ENCODE results near the gene PHLDB3. TPM values are rescaled to one million over a fixed set of nuclear protein-coding genes. Genes with fewer than 3 reads are reported as not detected.

The PHLDB3 gene
- total RNA-seq, 1 experiment from 2014 or later: 9.0 TPM

- Histone ChIP-seq H3K36me3 (ENCODE audit: insufficient read depth, low read length, poor library complexity, severe bottlenecking) (no peaks in the 10 kb centered on the region), H3K4me1 (ENCODE audit: insufficient read depth, low read length, poor library complexity, severe bottlenecking) (peaks cover 7% of the 10 kb centered on the region), H3K27ac (ENCODE audit: low read depth, low read length, poor library complexity, severe bottlenecking) (no peak overlapping the region), H3K4me3 (ENCODE audit: low read depth, low read length, poor library complexity, severe bottlenecking) (no peak overlapping the region), H3K27me3 (replicated peaks; ENCODE audit: insufficient read depth, low read depth, low read length, poor library complexity) (no peaks in the 10 kb centered on the region), H3K9me3 (ENCODE audit: low read depth, low read length, poor library complexity, severe bottlenecking) (no peaks in the 10 kb centered on the region)
- ChIA-PET CTCF (no interaction called here), POLR2A (ENCODE audit: low non-redundant PET) (no interaction called here)
- no peak for TF ChIP-seq EZH2 (IDR thresholded peaks at IDR 0.05; ENCODE audit: borderline replicate concordance, low read depth, low read length, poor library complexity, severe bottlenecking)
- TF ChIP-seq, protein P1, sequence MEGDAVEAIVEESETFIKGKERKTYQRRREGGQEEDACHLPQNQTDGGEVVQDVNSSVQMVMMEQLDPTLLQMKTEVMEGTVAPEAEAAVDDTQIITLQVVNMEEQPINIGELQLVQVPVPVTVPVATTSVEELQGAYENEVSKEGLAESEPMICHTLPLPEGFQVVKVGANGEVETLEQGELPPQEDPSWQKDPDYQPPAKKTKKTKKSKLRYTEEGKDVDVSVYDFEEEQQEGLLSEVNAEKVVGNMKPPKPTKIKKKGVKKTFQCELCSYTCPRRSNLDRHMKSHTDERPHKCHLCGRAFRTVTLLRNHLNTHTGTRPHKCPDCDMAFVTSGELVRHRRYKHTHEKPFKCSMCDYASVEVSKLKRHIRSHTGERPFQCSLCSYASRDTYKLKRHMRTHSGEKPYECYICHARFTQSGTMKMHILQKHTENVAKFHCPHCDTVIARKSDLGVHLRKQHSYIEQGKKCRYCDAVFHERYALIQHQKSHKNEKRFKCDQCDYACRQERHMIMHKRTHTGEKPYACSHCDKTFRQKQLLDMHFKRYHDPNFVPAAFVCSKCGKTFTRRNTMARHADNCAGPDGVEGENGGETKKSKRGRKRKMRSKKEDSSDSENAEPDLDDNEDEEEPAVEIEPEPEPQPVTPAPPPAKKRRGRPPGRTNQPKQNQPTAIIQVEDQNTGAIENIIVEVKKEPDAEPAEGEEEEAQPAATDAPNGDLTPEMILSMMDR (conservative IDR thresholded peaks at IDR 0.05; ENCODE audit: low read depth, low read length): no peak
- DNase-seq (ENCODE audit: low spot score): no peak
- intact Hi-C loops (cut with micrococcal nuclease; ENCODE audit: unreplicated experiment): no loop called here
- BruUV-seq (replicated peaks): no TSS peak
Observed at GRCh38 chr19:43479226-43479625, 25.3 kb downstream of the PHLDB3 start.

GRCh38 chr19:43478323-43478722 lies 26.2 kb downstream of the PHLDB3 start:
- no peak for TF ChIP-seq EZH2 (IDR thresholded peaks at IDR 0.05; ENCODE audit: borderline replicate concordance, low read depth, low read length, poor library complexity, severe bottlenecking)
- TF ChIP-seq, protein P1 (conservative IDR thresholded peaks at IDR 0.05; ENCODE audit: low read depth, low read length): no peak
- CTCF ChIA-PET: interaction anchor here (0.5 kb wide), 1 partner anchor 24 kb away, joined by 3 read pairs; no protein-coding TSS in a partner anchor
- DNase-seq (ENCODE audit: low spot score): no peak

DNA sequence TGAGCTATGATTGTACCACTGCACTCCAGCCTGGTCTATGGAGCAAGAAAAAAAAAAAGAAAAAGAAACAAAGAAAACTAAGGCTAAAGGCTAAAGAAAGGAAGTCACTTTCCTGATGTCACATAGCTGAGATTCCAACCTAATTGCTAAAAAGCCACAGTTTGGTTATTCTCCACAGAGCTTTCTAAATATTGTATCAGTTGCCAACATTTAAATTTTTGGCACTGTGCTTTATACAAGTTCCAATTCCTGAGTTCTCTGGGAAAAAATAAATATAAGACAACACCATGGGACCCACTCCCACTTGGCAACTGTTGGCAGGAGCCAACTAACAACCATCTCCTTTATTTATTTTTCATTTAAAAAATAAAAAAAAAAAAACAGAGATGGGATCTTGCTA lies 27.9 kb downstream of the PHLDB3 start:
- no TSS peak for BruUV-seq (replicated peaks)
- Histone ChIP-seq H3K27ac (ENCODE audit: low read depth, low read length, poor library complexity, severe bottlenecking) (peak overlapping the region; percentile 41), H3K27me3 (replicated peaks; ENCODE audit: insufficient read depth, low read depth, low read length, poor library complexity) (no peaks in the 10 kb centered on the region), H3K9me3 (ENCODE audit: low read depth, low read length, poor library complexity, severe bottlenecking) (no peaks in the 10 kb centered on the region), H3K4me3 (ENCODE audit: low read depth, low read length, poor library complexity, severe bottlenecking) (no peak overlapping the region), H3K4me1 (ENCODE audit: insufficient read depth, low read length, poor library complexity, severe bottlenecking) (peaks cover 7% of the 10 kb centered on the region), H3K36me3 (ENCODE audit: insufficient read depth, low read length, poor library complexity, severe bottlenecking) (no peaks in the 10 kb centered on the region)
- peak; percentile 61 for DNase-seq (ENCODE audit: low spot score)
- intact Hi-C loops (cut with micrococcal nuclease; ENCODE audit: unreplicated experiment): no loop called here
- TF ChIP-seq, protein P1 (conservative IDR thresholded peaks at IDR 0.05; ENCODE audit: low read depth, low read length): no peak
- TF ChIP-seq EZH2 (IDR thresholded peaks at IDR 0.05; ENCODE audit: borderline replicate concordance, low read depth, low read length, poor library complexity, severe bottlenecking): no peak
- POLR2A ChIA-PET (ENCODE audit: low non-redundant PET): no interaction called here
- CTCF ChIA-PET: no interaction called here

More at GRCh38 chr19:43478323-43478722, 26.2 kb downstream of the PHLDB3 start:
- Histone ChIP-seq H3K36me3 (ENCODE audit: insufficient read depth, low read length, poor library complexity, severe bottlenecking) (no peaks in the 10 kb centered on the region), H3K27ac (ENCODE audit: low read depth, low read length, poor library complexity, severe bottlenecking) (no peak overlapping the region), H3K4me3 (ENCODE audit: low read depth, low read length, poor library complexity, severe bottlenecking) (no peak overlapping the region), H3K27me3 (replicated peaks; ENCODE audit: insufficient read depth, low read depth, low read length, poor library complexity) (no peaks in the 10 kb centered on the region), H3K9me3 (ENCODE audit: low read depth, low read length, poor library complexity, severe bottlenecking) (no peaks in the 10 kb centered on the region), H3K4me1 (ENCODE audit: insufficient read depth, low read length, poor library complexity, severe bottlenecking) (peaks cover 7% of the 10 kb centered on the region)
- POLR2A ChIA-PET (ENCODE audit: low non-redundant PET): no interaction called here
- intact Hi-C loops (cut with micrococcal nuclease; ENCODE audit: unreplicated experiment): no loop called here
- BruUV-seq (replicated peaks): no TSS peak

Measured in A673 (cell line).